ENCODE data around the gene UBAC1.

DNA sequence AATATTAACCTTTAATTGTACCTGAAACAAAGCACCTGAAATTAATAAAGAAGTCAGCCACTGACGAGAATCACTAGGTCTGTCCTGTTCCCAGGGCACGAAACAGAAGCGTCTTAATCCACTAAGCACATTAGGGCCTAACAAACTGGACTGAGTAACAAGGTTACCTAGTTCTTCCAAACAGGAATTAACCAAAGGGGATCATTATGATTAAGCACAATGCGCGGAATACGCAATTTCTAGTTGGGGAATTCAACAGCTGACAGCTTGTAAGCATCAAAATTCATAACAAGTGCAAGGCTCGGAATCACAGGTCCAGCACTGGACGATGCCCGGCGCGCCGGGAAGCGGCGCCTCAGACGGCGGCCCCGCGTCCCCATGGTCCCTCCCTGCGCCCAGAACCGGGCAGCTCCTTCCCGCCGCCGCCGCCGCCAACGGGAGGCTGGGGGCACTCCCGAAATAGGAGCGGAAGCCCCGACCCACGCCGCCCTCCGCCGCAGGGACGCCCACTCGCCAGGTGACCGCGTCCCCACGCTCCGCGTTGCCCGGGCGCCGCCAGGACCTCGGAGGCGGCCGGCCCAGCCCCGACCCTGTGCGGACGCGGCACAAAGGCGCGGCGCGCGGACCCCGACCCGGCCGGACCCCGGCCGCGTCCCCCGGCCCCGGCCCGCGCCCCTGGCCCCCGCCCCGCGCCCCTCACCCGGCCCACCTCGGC, 54.7 kb downstream of the UBAC1 start:
- TF ChIP-seq EZH2 (IDR thresholded peaks at IDR 0.05), result no peak
- no peak for TF ChIP-seq POLR2AphosphoS5 (IDR thresholded peaks at IDR 0.05; ENCODE audit: borderline replicate concordance, low read depth, low read length)

Data from SK-N-MC (cell line).